Fibroblast of skin of back (primary cell): ENCODE measurements around the gene VIPR2.

Source experiments
- DNase-seq: peaks from one replicate; pipeline ENCODE4 v3.0.0-alpha.2; 2013

Gene VIPR2

DNA sequence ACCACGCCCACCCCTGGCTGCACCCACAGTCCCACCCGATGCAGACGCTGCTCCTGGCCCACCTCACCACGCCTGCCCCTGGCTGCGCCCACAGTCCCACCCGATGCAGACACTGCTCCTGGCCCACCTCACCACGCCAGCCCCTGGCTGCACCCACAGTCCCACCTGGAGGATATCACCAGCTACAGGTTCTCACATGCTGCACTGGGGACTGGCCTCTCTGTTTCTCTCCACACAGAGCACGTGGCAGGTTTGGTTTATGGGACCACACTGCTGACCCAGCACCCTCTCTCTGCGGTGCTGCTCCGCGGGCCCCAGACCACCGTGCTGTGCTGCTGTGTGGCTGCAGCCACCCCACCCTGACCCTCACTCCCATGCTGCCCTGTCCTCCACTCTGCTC, 120.9 kb downstream of the VIPR2 start:
- DNase-seq: no peak

DNA sequence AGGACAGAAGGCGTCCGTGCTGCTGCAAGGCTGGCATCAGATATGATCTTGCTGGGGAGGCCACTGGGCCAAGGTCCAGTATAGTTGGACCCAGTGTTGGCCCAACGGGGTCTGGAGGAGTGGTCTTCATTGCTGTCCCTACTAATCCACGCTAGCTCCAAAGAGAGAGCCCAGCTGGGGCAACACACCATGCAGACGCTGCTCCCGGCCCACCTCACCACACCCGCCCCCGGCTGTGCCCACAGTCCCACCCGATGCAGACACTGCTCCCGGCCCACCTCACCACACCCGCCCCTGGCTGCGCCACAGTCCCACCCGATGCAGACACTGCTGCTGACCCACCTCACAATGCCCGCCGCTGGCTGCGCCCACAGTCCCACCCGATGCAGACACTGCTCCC, 121.5 kb downstream of the VIPR2 start:
- no peak for DNase-seq

DNA sequence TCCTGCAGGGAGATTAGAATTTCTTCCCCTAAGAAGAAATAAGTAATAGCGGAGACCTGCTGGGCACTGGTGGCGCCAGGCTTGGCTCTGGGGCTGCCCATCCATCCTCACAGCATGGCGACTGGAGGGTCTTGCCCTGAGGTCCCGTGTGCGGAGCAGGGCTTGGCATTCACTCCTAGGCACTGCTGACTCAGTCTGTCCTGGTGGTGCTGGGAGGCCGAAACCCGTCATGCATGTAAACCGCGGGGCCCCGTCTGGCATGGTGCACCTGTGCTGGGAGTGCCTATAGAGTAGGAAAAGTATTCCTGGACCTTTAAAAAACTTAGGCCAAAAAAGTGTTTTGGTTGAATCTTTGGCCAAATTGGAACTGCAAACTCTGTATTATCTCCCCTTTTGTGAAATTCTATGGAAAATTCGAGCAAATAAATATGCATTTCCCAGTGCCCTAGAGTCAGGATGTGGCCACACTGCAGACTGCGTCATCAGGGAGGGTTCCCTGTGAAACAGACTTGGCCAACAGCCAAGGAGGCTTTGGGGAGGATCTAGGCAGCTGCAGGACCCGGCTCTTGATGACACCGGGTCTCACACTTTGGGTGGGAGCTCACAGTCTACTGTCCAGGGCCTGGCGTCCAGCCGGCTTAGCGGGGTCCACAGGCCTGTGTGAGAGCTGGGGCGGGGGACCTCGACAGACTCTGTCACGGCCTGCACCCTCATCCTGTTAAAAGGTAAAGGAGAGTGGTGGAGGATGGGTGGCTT, 122.3 kb downstream of the VIPR2 start:
- DNase-seq: no peak

DNA sequence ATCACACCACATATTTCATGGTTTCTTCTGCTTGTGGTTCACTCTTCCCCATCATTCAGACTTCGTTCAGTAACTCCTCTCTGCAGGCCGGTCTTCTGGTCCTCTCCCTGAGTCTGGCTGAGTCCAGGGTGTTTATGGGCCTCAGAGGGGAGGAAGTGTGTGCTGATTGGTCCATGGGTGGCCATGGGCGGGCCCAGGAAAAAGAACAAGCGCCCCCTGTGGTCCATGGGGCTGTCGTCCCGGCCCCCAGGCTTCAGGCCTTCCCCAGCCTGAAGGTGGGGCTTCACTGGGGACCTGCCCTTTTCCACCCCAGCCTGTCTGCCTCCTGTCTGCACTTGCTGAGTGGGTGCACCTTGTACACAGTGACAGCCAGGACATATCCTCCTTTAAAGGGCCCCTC, 123.7 kb downstream of the VIPR2 start:
- no peak for DNase-seq

DNA sequence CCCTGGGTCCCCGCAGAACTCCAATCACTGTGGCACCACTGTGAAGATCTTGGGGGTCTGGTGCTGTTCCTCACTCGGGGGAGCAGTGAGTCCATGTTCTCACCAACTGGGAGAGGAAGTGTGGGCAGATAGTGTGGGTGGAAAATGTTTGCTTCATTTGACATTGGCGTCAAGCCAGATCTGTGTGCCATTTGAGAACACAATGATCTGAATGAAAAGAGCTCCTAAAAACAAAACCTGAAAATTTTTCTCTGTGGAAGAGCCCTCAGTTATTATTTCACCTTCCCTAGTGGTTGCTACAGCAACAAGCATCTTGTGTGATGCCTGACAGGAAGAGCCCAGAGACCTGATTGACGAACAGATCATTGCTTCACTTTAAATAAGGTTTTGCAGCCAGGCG, 125.6 kb downstream of the VIPR2 start:
- DNase-seq: no peak

DNA sequence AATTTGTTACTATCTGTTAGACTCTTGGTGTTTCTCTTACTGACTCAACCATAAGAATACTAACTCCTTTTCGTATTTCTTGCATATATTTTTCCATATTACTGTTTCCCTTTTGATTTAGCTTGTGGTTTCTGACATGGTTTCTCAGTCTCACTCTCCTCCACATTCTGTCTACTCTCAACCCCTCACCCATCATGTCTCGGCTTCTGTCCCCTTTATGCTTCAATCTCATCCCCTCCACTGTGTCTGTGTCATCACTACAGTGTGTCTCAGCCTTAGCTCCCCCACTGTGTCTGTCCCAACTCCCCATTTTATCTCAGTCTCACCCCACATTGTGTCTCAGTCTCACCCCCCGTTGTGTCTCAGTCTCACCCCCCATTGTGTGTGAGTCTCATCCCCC, 126.9 kb downstream of the VIPR2 start:
- DNase-seq: no peak

DNA sequence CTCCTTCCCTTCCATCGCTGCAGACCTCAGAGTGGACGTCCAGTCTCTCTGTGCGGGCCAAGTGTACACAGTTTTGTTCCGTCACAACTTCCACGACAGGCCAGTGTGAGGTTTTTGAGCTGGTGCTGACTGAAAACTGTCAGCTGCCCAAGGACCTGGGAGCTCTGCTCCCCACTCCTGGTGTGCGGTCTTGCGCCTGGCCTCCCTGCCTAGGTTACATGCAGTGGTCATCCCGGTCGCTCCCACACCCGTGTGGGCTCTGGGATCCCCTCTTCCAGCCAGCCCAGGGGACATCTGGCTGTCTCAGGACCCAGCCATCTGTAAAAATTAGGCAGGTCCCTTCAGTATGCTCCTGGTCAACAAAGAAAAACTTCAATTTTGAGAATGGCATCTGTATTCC, 127.5 kb downstream of the VIPR2 start:
- DNase-seq: no peak

DNA sequence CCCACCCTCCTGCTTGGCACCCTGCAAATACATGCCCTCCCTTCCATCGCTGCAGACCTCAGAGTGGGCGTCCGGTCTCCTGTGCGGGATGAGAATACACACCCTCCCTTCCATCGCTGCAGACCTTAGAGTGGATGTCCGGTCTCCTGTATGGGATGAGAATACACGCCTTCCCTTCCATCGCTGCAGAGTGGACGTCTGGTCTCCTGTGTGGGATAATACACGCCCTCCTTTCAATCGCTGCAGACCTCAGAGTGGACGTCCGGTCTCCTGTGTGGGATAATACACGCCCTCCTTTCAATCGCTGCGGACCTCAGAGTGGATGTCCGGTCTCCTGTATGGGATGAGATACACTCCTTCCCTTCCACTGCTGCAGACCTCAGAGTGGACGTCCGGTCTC, 128.1 kb downstream of the VIPR2 start:
- DNase-seq: no peak

DNA sequence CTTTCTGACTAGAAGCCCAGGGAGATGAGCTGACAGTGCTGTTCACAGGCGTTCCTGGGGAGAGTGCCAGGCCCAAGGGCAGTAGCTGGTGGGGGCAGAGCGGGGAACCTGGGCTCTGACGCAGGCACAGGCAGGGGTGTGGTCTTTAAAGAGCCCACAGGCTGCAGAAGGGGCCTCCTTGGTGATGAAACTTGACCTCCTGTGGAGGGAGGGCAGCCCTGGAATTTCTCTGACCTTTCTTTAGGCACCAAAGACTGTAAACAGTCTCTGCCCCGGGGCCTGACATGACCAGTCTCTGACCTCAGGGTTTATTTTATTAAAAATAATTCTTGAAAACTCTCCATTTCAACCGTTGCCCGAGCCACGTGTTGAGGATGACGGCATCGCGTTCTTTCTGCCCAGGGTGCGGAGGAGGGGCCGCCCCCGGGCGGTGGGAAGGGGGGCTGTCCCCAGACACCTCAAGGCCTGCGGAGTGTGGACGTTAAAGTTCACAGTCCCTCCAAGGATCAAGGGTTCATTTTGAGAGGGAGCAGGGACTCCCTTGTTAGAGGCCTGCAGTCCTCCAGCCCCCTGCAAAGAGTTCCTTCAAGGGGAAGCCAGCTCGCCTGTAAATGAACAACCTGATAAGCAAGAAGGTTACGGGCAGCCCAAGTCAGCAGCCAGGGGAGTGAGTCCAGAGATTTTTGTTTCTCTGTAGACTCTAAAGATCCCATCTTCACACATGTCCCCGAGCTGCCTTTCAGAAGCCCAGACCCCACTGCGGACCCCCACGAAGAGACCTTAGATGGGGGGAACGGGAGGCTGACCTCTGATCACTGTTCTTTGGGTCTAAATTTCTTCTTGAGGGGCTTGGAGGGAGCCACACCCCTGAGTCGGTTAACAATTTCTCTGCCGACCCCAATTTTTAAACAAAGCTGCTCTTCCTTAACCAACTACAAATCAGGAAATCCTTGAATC, 128.9 kb downstream of the VIPR2 start:
- DNase-seq: no peak

DNA sequence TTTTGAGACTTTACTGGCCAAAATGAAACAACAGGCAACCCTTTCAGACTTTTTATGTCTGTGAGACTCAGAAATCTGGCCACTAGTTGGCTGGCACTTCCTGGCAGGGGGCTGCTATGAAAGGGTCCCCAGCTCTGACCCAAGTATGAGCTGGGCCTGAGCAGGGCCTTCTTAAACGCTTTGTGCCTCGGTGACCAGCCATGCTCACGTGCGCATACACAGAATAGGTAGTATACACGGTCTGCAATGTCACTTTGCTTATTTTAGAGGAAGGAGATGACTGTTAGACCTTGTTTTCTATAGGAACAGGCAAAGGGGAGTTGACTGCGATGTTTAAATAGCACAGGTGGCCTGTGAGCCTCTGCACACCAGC, 129.6 kb downstream of the VIPR2 start:
- DNase-seq: no peak

DNA sequence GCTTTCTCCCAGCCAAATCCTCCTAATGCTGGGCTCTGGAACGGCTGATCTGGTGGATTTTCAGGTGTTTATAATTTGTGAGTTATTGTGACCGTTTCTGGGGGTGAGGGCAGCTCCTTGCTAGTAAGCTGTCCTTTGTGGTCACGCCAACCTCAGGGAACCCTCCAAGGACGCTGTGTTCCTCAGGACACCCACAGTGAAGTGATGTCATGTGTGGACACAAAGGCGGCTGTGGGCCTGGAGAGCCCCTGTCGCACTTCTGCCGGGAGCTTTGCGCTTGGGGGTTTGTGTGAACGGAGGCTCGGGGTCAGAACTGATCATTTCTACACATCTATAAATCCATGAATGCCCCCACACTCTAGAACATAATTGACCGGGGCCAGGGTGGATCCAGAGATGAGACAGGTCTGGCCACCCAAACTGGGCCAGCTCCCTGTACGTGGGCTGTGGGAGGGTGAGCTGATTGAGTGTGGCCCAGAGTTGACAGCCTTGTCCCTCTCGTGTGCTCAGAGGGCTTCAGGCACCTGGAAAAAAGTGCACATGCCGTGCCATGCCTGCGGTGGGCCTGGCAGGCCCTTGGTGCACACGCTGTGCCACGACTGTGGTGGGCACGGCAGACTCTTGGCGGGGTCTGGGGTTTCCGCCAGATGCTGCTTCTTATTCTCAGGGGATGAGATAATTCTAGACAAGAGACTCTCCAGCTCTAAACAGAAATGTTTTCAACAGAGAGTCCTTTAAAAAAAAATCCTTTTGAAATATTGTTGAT, 130.2 kb downstream of the VIPR2 start:
- DNase-seq: no peak

DNA sequence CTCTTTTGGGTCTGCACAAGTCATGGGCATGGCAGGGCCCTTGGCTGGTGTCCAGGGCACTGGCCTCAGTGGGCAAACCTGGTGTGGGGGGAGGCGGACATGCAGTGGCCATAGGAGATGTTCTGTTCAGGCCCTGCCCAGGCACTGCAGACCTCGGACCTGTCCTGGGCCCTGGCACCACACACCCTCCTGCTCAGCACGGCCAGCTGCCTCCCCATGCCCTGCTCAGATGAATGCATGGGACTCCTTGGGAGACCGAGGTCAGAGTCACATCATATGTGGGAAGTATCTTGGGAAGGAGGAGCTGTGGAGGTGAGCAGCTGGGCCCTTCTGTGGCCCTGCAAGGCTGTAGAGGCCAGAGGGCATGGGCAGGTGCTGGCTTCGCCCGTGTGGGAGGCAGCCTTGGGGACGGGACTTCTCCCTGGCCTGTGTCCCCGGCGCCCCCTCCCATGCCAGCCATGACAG, 130.8 kb downstream of the VIPR2 start:
- DNase-seq: no peak

DNA sequence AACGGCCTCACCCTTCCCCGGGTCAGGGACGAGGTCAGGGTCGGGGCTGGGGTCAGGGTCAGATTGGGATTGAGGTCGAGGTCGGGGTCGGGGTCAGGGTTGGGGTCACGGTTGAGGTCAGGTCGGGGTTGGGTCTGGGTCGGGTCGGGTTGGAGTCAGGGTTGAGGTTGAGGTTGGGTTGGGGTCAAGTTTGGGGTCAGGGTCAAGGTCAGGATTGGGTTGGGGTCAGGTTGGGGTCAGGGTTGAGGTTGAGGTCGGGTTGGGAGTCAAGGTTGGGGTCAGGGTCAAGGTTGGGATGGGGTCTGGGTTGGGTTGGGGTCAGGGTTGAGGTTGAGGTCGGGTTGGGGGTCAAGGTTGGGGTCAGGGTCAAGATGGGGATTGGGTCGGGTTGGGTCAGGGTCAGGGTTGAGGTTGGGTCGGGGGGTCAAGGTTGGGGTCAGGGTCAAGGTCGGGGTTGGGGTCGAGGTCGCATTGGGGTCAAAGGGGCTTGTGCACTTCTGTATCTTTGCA, 131.4 kb downstream of the VIPR2 start:
- no peak for DNase-seq

DNA sequence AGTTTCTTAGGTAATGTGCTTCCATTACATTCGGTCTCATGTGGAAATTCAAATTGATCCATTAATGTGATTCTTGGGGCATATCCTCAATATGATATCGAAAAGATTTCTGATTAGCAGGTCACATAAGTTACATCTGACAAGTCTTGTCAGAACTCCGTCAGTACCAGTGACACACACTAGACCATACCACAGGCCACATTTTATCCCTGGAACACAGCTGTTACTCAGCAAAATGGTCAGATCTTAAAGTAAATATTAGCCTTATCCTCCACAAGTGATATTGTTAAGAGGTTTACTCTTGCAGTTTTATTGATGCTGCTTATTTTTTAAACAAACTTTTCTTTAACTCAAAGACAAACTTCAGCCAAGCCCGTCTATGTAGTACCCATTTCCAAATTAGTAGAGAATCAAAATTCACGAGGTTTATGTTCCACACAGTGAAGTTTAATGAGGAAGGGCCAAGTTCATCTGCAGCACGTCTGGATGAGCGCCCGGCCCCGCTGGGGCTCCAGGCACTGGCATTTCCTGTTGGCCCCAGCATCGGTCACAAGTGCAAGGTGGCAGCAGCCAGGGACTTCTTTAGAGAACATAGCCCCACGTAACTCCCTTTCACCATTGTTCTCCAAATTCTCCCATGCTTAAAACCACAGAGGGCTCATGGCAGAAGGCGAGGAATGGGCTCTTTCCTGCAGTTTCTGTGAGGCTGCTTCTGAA, 132.2 kb downstream of the VIPR2 start:
- no peak for DNase-seq

DNA sequence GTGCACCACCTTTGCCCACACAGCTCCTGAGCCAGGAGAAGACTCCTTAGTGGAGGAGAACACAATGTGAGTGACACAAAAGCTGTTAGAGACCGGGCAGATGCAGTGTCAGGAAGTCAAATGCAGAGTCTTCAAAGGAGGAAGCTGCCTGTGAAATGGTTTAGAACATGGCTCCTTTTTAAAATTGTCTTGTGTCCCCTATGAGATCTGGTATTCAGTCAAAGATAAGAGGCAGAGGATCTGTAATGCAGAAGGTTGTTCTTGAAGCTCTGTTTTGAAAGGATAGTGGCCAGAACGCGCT, 133.0 kb downstream of the VIPR2 start:
- DNase-seq: no peak

DNA sequence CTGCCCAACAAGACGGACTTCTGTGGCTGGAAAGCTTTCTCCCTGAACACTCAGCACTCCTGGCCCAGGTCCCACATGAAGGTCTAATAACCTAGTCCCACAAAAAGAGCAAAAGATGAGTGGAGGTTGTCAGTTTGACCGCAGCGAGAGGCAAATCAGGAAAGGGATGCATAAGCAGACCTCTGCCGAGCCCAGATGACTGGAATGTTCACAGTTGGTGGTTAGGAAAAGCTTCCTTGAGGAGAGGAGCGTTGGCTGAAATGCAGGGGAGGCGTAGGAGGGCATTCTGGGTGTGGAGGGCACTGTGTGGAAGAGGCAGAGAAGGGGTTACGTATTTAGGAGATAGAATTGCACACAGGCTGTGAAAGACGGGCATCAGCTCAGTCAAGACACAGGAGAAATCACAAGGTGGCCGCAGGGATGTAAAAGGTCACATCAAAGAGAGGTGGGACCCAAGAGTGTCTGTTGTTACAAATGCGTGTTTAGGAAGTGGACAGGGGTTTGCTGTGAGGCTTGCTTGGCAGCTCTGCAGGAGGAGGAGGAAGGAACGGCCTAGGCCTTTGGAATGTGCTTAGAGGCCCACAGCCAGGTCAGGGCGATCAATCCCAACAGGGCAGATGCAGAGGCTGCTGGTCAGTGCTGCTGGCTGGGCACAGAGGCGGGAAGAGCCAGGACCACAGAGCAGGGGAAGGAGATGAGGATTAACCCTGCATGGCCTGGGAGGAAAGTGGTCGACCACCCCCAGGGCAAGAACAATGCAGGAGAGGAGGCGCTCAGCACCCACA, 133.5 kb downstream of the VIPR2 start:
- DNase-seq: no peak

DNA sequence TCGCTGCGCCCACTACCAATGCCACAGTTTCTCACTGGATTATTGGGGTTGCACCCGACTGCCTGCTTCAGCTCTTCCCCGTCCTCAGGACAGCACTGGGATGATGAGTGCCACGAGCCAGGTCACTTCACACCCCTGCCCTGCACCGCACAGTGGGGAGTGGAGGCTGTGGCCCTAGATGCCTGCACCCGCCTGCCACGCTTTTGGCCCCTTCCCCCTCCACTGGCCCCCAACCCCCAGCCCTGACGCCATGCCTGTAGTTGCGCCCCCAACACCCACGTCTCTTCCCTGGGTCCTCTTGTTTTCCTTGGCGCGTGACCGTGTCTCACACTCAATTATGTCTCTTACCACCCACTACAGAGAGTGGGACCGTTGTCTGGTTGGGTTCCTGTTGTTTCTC, 134.3 kb downstream of the VIPR2 start:
- no peak for DNase-seq

DNA sequence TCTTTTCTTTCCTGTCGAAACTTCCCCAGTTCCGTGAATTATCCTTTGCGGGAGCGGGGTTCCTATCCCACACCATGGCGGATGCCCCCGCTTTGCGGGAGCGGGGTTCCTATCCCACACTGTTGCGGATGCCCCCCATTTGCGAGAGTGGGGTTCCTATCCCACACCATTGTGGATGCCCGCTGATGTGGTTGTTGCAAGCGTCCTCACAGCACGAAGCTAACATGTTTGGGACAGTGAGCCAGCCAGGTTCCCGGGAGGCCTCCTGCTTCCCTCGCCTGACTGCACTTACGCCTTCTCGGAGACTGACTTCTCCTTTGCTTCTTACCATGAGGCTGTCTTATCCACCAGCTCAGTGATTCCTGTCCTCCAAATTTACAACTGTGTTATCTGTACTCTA, 134.7 kb downstream of the VIPR2 start:
- no peak for DNase-seq

DNA sequence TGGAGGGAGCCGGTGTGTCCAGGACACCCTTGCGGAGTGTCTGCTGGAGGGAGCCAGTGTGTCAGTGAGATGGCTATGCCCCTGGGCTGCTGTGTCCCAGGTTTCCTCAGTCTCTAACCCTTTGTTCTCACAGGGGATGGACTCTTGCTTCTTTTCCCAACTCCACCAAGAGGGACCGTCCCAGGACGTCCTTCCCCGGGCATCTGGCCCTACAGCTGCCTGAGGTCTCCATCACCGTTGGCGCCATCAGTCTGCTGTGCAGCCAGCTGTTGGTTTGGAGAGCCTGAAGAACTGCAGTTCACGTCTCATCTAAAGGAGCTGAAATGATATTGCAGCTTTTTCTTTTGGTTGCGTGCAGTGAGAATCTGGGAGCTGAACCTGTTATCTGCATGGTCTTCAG, 136.2 kb downstream of the VIPR2 start:
- no peak for DNase-seq

DNA sequence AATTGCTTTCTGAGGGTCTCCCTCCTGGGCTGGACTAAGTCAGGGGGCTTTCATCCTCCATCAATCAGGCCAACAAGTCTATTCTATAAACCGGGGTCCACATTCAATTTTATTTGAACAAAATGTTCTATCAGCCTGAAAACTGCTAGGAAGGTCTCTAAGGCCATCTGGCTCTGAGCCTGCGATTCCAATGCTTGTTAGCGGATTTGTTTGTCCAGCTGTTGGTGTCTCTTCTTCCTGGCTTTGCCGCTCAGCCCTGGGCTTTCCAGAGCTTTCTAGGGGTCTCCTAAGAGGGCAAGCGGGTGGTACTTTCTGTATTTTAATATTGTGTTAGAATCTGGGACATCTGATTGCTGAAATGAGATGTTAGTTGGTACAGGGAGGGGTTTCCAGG, 136.7 kb downstream of the VIPR2 start:
- no peak for DNase-seq

DNA sequence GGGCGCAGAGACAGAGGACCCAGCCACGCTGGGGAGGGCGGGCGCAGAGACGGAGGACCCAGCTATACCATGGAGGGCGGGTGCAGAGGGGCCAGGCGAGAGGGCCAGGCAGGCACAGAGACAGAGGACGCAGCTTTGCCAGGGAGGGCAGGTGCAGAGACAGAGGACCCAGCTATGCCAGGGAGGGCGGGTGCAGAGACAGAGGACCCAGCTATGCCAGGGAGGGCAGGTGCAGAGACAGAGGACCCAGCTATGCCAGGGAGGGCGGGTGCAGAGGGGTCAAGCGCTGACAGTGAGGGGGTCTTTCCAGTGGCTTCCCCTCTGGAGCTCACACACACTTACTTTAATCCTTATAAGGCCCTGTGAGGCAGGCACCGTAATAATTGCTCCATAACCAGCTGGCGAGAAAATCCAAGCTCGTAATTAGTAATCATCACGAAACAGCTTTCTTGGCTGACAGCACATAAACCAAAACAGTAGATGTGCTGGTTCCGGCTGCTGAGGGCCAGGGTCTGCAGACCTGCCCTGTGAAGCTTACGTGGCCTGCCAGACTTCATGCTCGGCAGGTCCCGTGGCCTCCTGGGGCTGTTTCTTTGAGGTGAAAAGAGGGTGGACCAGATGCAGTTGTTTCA, 137.2 kb downstream of the VIPR2 start:
- DNase-seq: no peak
